Measurements from ENCODE around the gene ERAS.

GRCh38 chrX:48831136-48831908 lies 5.0 kb downstream of the ERAS start:
- TF ChIP-seq POLR2A (IDR thresholded peaks at IDR 0.05) (no peak), EP300 (IDR thresholded peaks at IDR 0.05) (no peak)
- TF ChIP-seq, protein P1, sequence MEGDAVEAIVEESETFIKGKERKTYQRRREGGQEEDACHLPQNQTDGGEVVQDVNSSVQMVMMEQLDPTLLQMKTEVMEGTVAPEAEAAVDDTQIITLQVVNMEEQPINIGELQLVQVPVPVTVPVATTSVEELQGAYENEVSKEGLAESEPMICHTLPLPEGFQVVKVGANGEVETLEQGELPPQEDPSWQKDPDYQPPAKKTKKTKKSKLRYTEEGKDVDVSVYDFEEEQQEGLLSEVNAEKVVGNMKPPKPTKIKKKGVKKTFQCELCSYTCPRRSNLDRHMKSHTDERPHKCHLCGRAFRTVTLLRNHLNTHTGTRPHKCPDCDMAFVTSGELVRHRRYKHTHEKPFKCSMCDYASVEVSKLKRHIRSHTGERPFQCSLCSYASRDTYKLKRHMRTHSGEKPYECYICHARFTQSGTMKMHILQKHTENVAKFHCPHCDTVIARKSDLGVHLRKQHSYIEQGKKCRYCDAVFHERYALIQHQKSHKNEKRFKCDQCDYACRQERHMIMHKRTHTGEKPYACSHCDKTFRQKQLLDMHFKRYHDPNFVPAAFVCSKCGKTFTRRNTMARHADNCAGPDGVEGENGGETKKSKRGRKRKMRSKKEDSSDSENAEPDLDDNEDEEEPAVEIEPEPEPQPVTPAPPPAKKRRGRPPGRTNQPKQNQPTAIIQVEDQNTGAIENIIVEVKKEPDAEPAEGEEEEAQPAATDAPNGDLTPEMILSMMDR (IDR thresholded peaks at IDR 0.05), result no peak
